NCI-H345 treated with DMSO at 0.1 percent for 48 hours (cell line): ENCODE measurements around the gene DMRT2.

Experiments
- DNase-seq: peaks from one replicate; lab custom pipeline; 2025; ENCODE audit not compliant: unreplicated experiment; lab: John Stamatoyannopoulos, UW

DMRT2 gene

DNA sequence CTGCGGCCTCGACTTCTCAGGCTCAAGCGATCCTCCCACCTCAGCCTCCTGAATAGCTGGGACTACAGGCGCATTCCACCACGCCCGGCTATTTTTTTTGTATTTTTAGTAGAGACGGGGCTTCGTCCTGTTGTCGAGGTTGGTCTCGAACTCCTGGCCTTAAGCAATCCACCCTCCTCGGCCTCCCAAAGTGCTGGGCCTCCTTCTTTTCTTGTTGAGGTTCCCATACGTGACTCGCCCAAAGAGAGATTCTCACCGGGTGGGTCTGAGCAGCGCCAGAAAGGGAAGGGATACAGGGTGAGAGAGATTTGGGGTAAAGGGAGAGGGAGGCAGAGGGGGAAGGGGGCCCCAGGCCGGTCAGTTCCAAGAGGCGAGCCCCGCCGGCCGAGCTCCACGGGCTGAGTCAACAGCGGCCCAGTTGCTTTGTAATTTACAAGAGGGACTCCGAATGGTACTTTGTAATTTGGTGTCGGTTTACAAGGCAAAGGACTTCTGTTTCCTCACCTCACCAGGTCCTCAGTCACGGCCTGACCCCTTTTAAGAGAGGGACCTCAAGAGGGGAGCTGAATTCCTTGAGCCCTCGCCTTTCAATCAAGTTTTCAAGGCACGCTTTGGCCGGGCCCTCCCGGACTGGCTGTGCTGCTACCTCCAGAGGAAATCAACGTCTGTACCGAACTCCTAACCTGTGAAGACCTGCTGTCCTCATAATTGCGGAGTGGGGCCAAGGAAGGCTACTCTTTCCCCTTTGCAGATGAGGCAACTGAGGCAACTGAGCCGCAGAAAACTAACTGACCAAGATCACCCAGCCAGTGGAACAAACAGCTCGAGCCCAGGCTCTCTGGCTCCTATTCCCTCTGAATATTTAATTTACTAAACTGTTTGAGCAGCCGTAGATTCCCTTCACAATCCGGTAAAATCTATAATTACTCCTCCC, 3.3 kb upstream of the DMRT2 start:
- no peak for DNase-seq

DNA sequence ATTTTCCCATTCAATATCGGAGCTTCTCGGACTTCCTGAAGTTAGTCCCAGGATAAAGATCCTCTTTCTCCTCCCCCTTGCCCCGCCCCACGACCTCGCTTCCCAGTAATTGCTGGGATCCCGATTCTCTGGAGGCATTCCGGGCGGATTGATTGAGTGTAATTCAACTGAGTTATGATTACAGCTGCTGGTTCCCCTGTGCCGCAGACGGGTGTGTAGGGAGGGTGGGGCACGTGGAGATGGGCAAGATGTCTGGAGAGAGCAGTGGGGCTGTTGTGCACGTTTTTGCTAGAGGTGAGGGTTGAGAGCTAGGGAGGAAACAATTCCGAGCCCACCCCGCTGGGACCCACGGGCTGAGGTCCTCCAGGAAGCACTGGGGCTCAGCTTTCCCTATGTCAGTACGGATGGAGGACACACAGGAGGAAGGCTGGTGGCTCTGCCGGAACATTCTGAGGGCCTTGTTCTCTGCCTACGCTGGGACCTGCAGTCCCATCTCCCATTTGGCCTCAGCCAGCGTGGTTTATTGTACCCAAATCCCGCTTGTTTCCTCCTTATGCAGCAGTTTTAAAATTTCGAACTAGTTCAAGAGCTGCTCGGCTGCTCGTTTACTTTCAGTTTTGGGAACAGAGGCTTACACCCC, 2.4 kb upstream of the DMRT2 start:
- no peak for DNase-seq

- DNase-seq: no peak
Observed at GRCh38 chr9:1048231-1048619, 1.9 kb upstream of the DMRT2 start.

DNA sequence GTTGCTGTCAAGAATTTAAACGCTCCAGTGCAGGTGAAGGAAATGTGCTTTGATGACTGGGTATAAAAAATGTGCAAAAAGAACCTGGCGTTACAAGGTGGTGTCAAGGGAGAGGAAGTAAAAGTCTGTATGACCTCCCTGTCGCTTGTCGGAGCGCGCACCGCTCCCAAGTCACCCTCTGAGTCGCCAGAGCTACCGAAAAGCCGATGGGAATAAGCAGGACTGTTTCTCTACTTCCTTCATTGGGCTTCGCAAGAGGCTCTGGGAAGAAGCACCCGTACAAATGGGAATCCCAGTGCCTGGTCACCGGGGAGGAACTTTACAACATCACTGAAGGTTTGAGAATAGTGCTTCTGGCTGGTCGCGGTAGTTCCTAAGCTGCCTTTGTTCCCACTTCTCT, 1.3 kb upstream of the DMRT2 start:
- no peak for DNase-seq

DNA sequence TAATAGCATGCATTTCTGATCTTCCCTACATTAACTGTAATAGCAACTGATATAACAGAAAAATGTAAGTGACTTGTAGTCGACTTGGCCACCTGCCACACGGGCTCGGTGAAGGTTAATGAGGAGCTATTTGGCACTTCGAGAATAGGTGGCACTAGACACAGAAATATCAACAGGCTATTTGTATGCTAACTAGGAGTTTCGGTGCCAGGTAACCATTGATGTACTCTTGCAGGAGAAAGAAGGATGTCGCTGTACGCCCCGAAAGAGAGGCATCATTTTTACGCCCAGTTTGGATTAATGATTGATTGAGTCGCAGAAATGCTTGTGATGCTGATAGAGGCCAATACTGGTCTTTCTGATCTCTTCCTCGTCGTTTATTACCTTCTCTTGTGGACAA, 516 bp upstream of the DMRT2 start:
- DNase-seq: peak; percentile 14

DNA sequence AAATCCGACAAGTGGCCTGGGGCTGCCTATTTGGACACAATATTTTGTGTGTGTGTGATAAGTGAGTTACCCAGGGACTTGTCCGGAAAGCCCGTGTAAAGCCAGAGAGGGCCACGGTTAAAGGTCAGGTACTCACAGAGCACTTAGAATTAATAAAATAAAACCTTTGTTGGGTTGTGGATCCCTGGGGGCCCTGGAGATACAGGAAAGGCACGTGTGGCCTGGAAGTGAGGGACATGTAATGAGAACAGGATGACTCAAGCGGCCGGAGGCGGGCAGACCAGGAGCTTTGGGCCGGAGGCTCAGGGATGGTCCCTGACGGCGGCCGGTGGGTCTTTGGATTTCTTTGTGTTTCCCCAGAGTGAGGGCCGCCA, 1.0 kb downstream of the DMRT2 start:
- no peak for DNase-seq

- peak; percentile 13 for DNase-seq
Observed at GRCh38 chr9:1051584-1052275, 1.6 kb downstream of the DMRT2 start.

DNA sequence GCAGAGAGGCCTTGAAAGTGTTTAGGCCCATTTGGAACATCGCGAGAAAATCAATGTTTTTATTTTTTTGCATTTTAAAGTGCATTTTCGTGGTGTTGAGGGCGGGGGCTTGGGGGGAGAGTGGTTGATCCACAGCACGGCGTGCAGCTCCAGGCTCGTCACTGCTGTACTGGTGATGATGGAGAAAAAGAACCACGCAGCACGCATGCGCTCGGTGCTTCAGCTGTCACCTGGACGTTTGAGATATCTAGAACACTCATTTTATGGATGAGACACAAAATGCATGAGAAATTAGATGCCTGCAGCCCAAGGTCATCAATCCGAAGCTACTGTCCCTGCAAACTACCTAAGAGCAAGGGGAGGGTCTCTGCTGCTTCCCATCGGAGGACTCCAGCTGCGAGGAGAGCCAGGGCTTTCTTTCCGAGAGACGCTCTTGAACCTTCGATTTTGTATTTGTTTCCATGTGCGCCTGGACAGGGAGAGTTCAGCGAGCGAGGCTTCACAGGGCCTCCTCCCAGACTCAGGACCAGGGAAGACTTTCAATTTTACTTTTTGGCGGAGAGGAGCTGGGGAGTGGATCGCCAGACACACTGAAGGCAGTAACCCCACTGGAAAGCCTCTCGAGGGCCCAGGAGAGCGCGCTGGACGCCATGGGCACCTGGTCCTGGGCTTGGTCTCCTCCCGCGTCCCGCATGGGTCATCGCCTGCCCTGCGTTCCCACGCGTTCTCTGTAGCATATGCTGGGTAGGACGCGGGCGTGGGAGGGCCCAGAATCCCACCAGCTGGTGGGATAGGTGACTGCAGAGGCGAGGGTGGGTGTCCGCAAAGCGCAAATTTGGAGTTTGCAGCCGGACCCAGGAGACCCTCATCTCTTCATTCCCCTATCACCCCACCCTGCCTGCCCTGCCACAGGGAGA, 2.5 kb downstream of the DMRT2 start:
- no peak for DNase-seq

GRCh38 chr9:1053282-1053621, 3.1 kb downstream of the DMRT2 start:
- no peak for DNase-seq

GRCh38 chr9:1053986-1054425, 3.8 kb downstream of the DMRT2 start:
- DNase-seq: no peak

DNA sequence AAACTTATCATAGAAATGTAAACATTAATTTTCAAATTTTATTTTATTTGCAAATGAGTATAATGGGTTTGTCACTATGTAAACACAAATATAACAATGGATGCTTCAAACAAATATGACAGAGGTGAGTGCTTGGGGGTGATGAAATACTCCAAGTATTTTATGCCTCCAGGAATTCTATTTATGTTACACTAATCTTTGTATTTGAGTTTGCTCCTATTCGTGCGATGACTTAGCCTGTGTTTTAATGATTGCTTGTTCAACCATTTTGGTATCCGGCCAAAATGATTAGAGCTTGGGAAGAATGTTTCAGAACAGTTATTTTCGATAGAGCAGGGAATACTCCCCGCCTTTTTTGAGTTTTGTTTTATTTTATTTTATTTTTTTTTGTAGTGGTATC, 5.0 kb downstream of the DMRT2 start:
- no peak for DNase-seq

DNA sequence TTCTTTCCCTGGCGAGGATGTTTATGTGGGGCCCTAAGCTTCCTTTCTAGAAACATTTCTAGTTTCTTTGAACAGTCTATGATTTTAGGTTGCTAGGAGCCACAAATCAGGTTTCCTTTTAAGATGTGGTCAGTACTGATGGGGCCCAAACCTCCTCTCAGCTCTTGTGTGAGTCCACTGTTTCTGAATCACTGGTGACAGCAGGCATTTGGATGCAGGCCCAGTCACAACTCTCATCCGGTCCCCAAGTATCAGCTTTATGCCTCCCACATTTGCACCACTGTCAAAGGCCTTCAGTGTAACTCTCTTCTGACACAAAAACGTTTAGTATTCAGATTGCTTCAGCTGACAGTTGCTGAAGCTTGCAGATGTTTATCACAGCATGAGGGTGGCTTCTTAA, 7.8 kb downstream of the DMRT2 start:
- DNase-seq: no peak

GRCh38 chr9:1058826-1059487, 8.8 kb downstream of the DMRT2 start:
- DNase-seq: no peak

DNA sequence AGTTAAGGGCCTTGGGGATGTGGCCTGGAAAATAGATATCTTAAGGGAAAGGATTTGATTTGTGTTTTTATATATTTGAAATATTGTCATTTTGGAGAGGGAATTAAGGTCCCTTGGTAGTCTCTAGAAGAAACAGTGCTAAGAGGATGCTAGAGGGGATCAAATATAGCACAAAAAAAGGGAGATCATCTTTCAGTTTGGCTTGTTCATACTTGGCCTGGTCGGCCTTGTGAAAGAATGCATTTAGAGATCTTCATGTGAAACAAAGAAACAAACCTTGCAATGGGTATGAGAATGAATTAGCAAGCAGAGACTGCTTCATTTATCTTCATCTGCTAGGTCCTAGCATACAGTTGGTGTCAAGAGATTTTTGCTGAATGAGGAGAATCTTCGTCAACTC, 15.0 kb downstream of the DMRT2 start:
- DNase-seq: no peak

- no peak for DNase-seq
Observed at GRCh38 chr9:1070692-1071091, 20.5 kb downstream of the DMRT2 start.

DNA sequence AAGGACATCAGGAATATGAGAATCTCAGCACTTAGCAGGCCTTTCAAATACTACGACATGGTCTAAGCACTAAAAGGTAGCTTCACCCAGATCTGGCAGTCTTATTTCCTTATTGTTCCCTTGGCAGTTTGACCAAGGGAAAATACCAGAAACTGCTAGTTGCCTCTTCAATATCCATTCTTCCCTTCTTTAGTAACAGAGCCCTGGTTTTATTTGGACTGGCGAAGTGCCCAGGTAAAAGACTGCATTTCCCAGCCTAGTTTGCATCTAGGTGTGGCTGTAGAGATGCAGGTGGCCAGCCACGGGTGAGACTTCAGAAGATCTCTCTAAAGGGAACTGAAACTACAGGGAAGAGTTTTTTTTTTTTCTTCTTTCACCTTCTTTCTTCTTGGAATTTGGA, 21.6 kb downstream of the DMRT2 start:
- DNase-seq: peak; percentile 24

DNA sequence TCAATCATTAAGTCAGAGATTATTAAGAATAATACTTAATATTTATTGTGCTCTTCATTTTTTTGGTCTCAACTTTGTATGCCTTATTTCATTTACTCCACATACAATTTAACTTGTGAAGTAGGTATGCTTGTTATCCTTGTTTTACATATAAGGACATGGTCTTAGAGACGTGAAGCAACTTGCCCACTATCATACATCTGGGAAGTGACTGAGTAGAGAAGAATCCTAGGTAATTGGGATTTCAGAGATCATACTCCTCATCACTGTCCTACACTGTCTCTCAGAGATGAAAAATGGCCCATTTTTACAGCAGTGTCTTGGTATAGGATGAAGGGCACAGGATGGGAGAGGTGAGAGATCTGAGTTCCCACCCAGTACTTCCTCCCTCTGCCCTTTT, 23.3 kb downstream of the DMRT2 start:
- DNase-seq: no peak

GRCh38 chr9:1077616-1078015, 27.5 kb downstream of the DMRT2 start:
- DNase-seq: no peak

DNA sequence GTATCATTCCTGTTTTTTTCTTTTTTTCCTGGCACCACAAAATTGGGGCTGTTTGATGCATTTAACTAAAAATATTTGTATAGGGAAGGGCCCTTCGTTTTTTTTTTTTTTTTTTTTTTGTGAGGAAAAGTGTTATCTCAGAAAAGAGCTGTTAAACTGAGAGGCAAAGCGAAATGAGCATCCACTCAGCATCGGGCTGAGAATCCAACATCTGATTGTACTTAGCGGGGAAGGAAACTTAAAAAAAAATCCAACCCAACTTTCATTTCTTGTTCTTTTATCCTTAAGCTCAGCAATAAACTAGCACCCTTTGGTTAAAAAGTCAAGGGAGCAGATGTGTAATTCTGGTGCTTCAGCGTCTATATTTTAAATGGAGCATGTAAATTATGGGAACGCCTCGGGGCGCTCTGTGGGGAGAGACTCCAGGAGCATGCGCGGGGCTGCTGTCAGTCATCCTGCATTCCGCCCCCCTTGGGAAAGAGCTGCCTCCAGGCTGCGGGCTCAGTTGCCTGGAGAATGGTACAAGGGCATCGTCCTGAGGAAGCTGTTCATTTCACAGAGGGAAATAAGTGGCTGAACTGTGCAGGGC, 33.3 kb downstream of the DMRT2 start:
- peak; percentile 82 for DNase-seq

GRCh38 chr9:1085086-1085485, 34.9 kb downstream of the DMRT2 start:
- no peak for DNase-seq
